B cell (primary cell): ENCODE data around the gene SYT2. TPM values are rescaled to one million over a fixed set of nuclear protein-coding genes. Genes with fewer than 3 reads are reported as not detected.

Source experiments
- ATAC-seq: fragments of 200-7000 bp; cut with Tn5 transposase; one replicate; pipeline ENCODE4 v1.10.0; 2021; ENCODE audit warnings: low read depth, mild to moderate bottlenecking, moderate number of reproducible peaks, moderate library complexity
- CTCF ChIA-PET: fragments of 350-600 bp; sonication (Branson Sonifier 250); formaldehyde crosslinking; loops from one replicate; lab custom pipeline; 2021; ENCODE audit warnings: antibody characterized with exemption, inconsistent platforms; lab: Charles Lee
- POLR2A ChIA-PET: fragments of 350-600 bp; sonication (Branson Sonifier 250); formaldehyde crosslinking; loops from one replicate; lab custom pipeline; 2021; ENCODE audit warnings: antibody characterized with exemption; lab: Charles Lee
- DNase-seq: peaks from one replicate; pipeline ENCODE4 v3.0.0; 2013
- H2AFZ ChIP-seq: 2 replicates; pipeline ENCODE4 v1.6.1; 2012; ENCODE audit warnings: mild to moderate bottlenecking, low read depth, low read length; ENCODE audit not compliant: insufficient read depth, poor library complexity, severe bottlenecking
- H3K27ac ChIP-seq, 2 donors: 1 replicate in 1 of 2; 2 replicates in 1 of 2; pipeline ENCODE4 v1.5.1; 2012 to 2013; ENCODE audit warnings: low read length in 2 of 2, mild to moderate bottlenecking in 2 of 2, moderate library complexity in 1 of 2
- H3K27me3 ChIP-seq, 4 experiments: fragments of 200-600 bp in 1 of 4; sonication (generic) in 1 of 4; replicated peaks in 1 of 4; 1 replicate in 2 of 4; 2 replicates in 2 of 4; pipeline versions ENCODE4 v1.6.1 to v1.7.0; 2013 to 2016; ENCODE audit warnings: low read length in 3 of 4, mild to moderate bottlenecking in 2 of 4, mixed read lengths in 1 of 4, moderate library complexity in 1 of 4; ENCODE audit not compliant: insufficient read depth in 4 of 4, control insufficient read depth in 3 of 4; ENCODE audit errors: control extremely low read depth in 1 of 4
- H3K36me3 ChIP-seq, 2 experiments: replicated peaks in 1 of 2; 1 replicate in 1 of 2; 2 replicates in 1 of 2; pipeline versions ENCODE4 v1.6.1 to v1.7.1; 2013; ENCODE audit warnings: low read length in 1 of 2; ENCODE audit not compliant: insufficient read depth in 2 of 2, control insufficient read depth in 1 of 2; ENCODE audit errors: control extremely low read depth in 1 of 2, extremely low read depth in 1 of 2
- H3K4me1 ChIP-seq, 2 donors: fragments of 200-600 bp in 1 of 2; sonication (generic) in 1 of 2; 1 replicate in 1 of 2; 2 replicates in 1 of 2; pipeline versions ENCODE4 v1.5.1 to v1.6.1; 2013 to 2017; ENCODE audit warnings: low read length in 2 of 2; ENCODE audit not compliant: control insufficient read depth in 2 of 2, insufficient read depth in 2 of 2
- H3K4me2 ChIP-seq: replicated peaks from 2 replicates; pipeline ENCODE3; 2012; ENCODE audit warnings: mild to moderate bottlenecking, low read depth, low read length; ENCODE audit not compliant: poor library complexity, severe bottlenecking
- H3K4me3 ChIP-seq, 5 experiments: fragments of 200-600 bp in 1 of 5; sonication (generic) in 1 of 5; 1 replicate in 3 of 5; 2 replicates in 2 of 5; pipeline versions ENCODE4 v1.5.1 to v1.7.0; 2011 to 2016; ENCODE audit warnings: low read length in 4 of 5, mild to moderate bottlenecking in 4 of 5, low read depth in 2 of 5, control low read depth in 1 of 5, moderate library complexity in 1 of 5; ENCODE audit not compliant: insufficient read depth in 1 of 5; ENCODE audit errors: control extremely low read depth in 1 of 5, extremely low read depth in 1 of 5
- H3K79me2 ChIP-seq: fragments of 200-600 bp; sonication (generic); one replicate; pipeline ENCODE4 v1.6.0; 2016; ENCODE audit warnings: low read length; ENCODE audit not compliant: control insufficient read depth, insufficient read depth
- H3K9ac ChIP-seq: fragments of 200-600 bp; sonication (generic); 2 replicates; pipeline ENCODE4 v1.6.1; 2017; ENCODE audit warnings: mild to moderate bottlenecking, low read length, moderate library complexity
- H3K9me3 ChIP-seq, 3 donors: one replicate each; pipeline versions ENCODE4 v1.6.1 to v1.7.1; 2013; ENCODE audit warnings: low read length in 2 of 3; ENCODE audit not compliant: control insufficient read depth in 2 of 3, insufficient read depth in 1 of 3; ENCODE audit errors: control extremely low read depth in 1 of 3
- H4K20me1 ChIP-seq: 2 replicates; pipeline ENCODE4 v1.6.0; 2012; ENCODE audit warnings: mild to moderate bottlenecking, low read length; ENCODE audit not compliant: insufficient read depth, control insufficient read depth, poor library complexity, severe bottlenecking
- H3K27ac Mint-ChIP-seq: one replicate; pipeline ENCODE4 v1.8.0; 2021; ENCODE audit warnings: mixed read lengths
- H3K27me3 Mint-ChIP-seq: one replicate; pipeline ENCODE4 v1.8.0; 2021; ENCODE audit warnings: mixed read lengths
- H3K4me1 Mint-ChIP-seq: one replicate; pipeline ENCODE4 v1.8.0; 2021; ENCODE audit warnings: mixed read lengths
- H3K4me3 Mint-ChIP-seq: one replicate; pipeline ENCODE4 v1.8.0; 2021; ENCODE audit warnings: mixed read lengths
- H3K9me3 Mint-ChIP-seq: one replicate; pipeline ENCODE4 v1.8.0; 2022; ENCODE audit warnings: mixed read lengths; ENCODE audit not compliant: insufficient read depth
- EZH2 ChIP-seq: IDR thresholded peaks from 2 replicates; pipeline ENCODE4 v1.6.1; 2012; ENCODE audit warnings: borderline replicate concordance, low read depth, mild to moderate bottlenecking, moderate library complexity, low read length; ENCODE audit not compliant: insufficient read depth, poor library complexity, severe bottlenecking
- WGBS: methylation state at CpG from one replicate; pipeline ENCODE4 v1.1.5; 2013; ENCODE audit warnings: missing lambda C conversion rate; ENCODE audit not compliant: insufficient coverage; 5-methylcytosine and 5-hydroxymethylcytosine counted together
- intact Hi-C: fragments of 100-400 bp; cut with micrococcal nuclease; formaldehyde crosslinking; loops from one replicate; pipeline ENCODE4 v1.10.0; 2022
- polyA plus RNA-seq: library from polyadenylated mRNA; depleted of rRNA; stranded (reverse); fragments of >200 nt; gene quantifications from 2 replicates; pipeline ENCODE4 v1.2.3, GENCODE V29; 2012
- total RNA-seq, 2 donors: library from RNA; stranded (reverse); fragments of 120-200 nt in 1 of 2; gene quantifications; 1 replicate in 1 of 2; 2 replicates in 1 of 2; pipeline versions ENCODE4 v1.2.3 to v1.2.4, GENCODE V29; 2013 to 2022
- TF ChIP-seq, protein P1 (sequence below): fragments of 200-600 bp; IDR thresholded peaks from one replicate; pipeline ENCODE4 v1.8.0; 2022; ENCODE audit warnings: antibody characterized with exemption, mild to moderate bottlenecking

The SYT2 gene
- total and polyA plus RNA-seq, 2 donors (not counting 1 experiment from before 2014, with no cell fraction given) = not detected

DNA sequence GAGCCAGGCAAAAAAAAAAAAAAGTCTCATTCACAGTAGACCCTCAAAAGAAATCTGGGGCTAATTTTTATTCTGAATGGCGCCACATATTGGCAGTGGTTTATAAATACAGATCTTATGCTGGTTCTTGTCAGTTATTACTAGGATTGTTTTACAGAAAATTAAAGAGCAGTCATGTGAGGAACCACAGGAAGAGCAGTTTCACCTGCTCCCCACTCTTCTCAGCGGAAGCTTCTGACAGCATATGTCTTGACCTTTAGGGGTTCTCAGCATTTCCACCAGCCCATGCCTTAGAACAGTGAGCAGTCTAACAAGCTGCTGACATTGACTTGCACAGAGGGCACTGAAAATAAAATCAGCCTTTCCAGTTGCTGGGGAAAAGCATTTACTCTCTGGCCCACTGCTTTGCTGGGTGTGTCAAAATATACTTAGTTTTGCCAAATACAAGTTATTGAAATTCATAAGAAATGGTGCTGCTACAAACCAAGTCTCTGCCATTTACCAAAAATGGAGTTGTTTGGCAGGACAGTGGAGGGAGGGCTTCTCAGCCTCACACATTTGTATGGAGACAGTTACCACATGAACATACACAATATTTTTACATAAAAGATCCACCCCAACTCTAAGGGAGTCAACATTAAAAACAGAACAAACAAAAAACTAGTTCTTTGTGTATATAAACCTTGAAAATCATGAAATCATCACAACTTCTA is 144.2 kb downstream of the SYT2 start:
- peak overlapping the region; percentile 29 for H3K4me2 ChIP-seq
- TF ChIP-seq, protein P1, sequence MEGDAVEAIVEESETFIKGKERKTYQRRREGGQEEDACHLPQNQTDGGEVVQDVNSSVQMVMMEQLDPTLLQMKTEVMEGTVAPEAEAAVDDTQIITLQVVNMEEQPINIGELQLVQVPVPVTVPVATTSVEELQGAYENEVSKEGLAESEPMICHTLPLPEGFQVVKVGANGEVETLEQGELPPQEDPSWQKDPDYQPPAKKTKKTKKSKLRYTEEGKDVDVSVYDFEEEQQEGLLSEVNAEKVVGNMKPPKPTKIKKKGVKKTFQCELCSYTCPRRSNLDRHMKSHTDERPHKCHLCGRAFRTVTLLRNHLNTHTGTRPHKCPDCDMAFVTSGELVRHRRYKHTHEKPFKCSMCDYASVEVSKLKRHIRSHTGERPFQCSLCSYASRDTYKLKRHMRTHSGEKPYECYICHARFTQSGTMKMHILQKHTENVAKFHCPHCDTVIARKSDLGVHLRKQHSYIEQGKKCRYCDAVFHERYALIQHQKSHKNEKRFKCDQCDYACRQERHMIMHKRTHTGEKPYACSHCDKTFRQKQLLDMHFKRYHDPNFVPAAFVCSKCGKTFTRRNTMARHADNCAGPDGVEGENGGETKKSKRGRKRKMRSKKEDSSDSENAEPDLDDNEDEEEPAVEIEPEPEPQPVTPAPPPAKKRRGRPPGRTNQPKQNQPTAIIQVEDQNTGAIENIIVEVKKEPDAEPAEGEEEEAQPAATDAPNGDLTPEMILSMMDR = peak; percentile 4
- TF ChIP-seq EZH2 = no peak
- peak overlapping the region; percentile 31 for H3K9ac ChIP-seq
- no peaks in the 10 kb centered on the region for H3K79me2 ChIP-seq
- ChIA-PET CTCF (interaction anchor here (1.1 to 1.6 kb wide), 3 partner anchors 15 to 102 kb away, joined by 5 read pairs; no protein-coding TSS in a partner anchor), POLR2A (interaction anchor here (0.6 kb wide), 1 partner anchor 1985 kb away, joined by 4 read pairs; no protein-coding TSS in a partner anchor)
- H3K4me3 Mint-ChIP-seq = peak overlapping the region; percentile 44
- no peaks in the 10 kb centered on the region for H3K27me3 Mint-ChIP-seq
- DNase-seq (peak; percentile 63), ATAC-seq (peak; percentile 99)
- no peak overlapping the region for H3K4me3 ChIP-seq
- no peaks in the 10 kb centered on the region for H3K9me3 Mint-ChIP-seq
- peaks cover 21 to 31% of the 10 kb centered on the region in 2 donors for H3K4me1 ChIP-seq
- no peak overlapping the region for H3K27ac Mint-ChIP-seq
- H3K27ac ChIP-seq = no peak overlapping the region
- no peak overlapping the region for H2AFZ ChIP-seq
- WGBS = no CpG with 5 or more reads among the region's 2 CpGs
- peaks cover 34% of the 10 kb centered on the region for H3K4me1 Mint-ChIP-seq
- peaks cover 0 to 13% of the 10 kb centered on the region in 2 experiments for H3K36me3 ChIP-seq
- intact Hi-C loops = loop anchor here (5.0 kb wide), 2 partner anchors 61 to 79 kb away; no protein-coding TSS in a partner anchor
- H3K9me3 ChIP-seq = no peaks in the 10 kb centered on the region
- H3K27me3 ChIP-seq = no peaks in the 10 kb centered on the region
- H4K20me1 ChIP-seq = peaks cover 6% of the 10 kb centered on the region

DNA sequence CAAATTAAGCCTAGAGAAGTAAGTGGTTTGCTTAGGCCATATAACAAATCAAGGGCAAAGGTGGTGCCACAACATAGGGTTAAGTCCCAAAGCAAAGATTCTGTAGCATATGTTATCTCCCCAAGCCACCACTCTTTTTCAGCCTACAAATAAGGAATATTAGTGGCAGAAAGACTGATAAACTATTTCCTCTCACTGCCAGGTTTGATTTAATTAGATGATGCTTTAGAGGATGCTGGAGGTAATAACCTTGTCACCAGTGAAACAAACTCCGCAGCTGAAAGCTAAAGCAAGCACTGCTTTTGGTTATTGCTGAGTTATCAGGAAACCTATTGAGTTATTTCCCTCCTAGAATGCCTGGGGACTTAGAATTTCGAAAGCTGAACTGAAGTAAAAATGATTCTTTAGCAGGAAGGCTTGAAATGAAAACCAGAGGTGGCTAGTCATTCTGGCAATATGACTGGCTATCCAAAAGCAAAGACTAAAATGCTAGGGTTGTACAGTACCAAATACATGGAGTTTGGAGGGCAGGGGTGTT is 145.2 kb downstream of the SYT2 start:
- ChIA-PET CTCF (interaction anchor here (1.1 to 1.7 kb wide), 3 partner anchors 14 to 101 kb away, joined by 5 to 7 read pairs (median 5); no protein-coding TSS in a partner anchor), POLR2A (no interaction called here)
- Histone ChIP-seq H3K4me1 (peaks cover 21 to 31% of the 10 kb centered on the region in 2 donors), H3K4me3 (no peak overlapping the region), H3K36me3 (peaks cover 0 to 13% of the 10 kb centered on the region in 2 experiments), H2AFZ (no peak overlapping the region), H3K4me2 (no peak overlapping the region), H3K9me3 (no peaks in the 10 kb centered on the region), H3K27me3 (no peaks in the 10 kb centered on the region), H3K79me2 (no peaks in the 10 kb centered on the region), H3K9ac (no peak overlapping the region), H3K27ac (no peak overlapping the region), H4K20me1 (peaks cover 6% of the 10 kb centered on the region)
- whole genome bisulfite sequencing = 78% methylated on average over 1 of the region's 2 CpGs
- intact Hi-C loops = loop anchor here (5.0 kb wide), 2 partner anchors 62 to 78 kb away; no protein-coding TSS in a partner anchor
- Mint-ChIP-seq H3K4me1 (peaks cover 34% of the 10 kb centered on the region), H3K9me3 (no peaks in the 10 kb centered on the region), H3K27ac (no peak overlapping the region), H3K27me3 (no peaks in the 10 kb centered on the region), H3K4me3 (no peak overlapping the region)
- TF ChIP-seq, protein P1 = no peak
- TF ChIP-seq EZH2 = no peak
- no peak for ATAC-seq
- DNase-seq = no peak
